MM.1S (cell line): ENCODE results near the gene GUCA2A.

Experiments
- EZH2 ChIP-seq: fragments of 300-600 bp; sonication (generic); optimal IDR thresholded peaks from 2 replicates; pipeline ENCODE3; 2017; ENCODE audit warnings: low read depth, mild to moderate bottlenecking, antibody characterized with exemption, low read length, mixed read lengths
- EZH2phosphoT487 ChIP-seq: fragments of 300-600 bp; sonication (generic); IDR thresholded peaks from 2 replicates; pipeline ENCODE4 v1.6.1; 2018; ENCODE audit warnings: antibody characterized with exemption, low read length
- TF ChIP-seq, protein P1 (sequence below): fragments of 300-600 bp; sonication (generic); IDR thresholded peaks from 2 replicates; pipeline ENCODE4 v1.5.1; 2016; ENCODE audit warnings: antibody characterized with exemption, low read length, mixed read lengths

DNA sequence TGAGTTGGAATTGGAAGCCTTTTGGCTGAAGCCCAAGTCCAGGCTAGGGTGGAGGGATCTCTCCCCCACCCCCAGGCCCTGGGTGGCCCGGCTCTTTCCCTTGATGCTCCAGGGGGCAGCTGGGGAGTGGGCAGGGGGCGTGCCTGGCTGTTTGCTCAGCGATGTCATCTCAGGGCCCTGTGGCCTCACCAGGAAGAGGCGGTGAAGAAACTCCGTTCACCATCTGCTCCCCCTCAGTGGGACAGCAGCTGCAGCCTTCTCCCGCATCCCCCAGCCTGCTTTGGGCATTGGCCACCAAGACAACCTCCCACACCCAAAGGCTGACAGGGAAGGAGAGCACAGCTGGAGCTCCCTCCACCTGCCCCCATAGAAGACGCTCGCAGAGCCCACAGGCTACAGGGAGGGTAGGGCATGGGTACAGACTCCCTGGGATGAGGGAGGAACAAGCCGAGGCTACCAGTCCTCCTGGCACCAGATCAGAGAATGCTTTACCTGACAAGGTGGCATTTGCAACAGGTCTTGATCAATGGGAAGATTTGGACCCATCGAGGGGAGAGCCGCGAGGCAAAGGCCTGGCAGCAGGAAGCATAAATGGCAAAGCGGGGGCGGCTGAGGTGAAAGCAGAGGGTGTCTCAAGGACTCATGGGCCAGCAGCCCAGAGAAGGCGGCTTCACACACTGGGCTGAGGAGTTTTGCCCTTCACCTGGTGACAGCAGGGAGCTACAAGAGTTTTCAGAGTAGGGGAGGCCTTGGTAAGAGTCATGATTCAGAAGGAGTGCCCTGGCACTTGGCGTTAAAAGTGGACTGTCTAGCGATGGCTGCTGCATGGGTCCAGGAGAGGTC lies 6.5 kb upstream of the GUCA2A start:
- TF ChIP-seq, protein P1, sequence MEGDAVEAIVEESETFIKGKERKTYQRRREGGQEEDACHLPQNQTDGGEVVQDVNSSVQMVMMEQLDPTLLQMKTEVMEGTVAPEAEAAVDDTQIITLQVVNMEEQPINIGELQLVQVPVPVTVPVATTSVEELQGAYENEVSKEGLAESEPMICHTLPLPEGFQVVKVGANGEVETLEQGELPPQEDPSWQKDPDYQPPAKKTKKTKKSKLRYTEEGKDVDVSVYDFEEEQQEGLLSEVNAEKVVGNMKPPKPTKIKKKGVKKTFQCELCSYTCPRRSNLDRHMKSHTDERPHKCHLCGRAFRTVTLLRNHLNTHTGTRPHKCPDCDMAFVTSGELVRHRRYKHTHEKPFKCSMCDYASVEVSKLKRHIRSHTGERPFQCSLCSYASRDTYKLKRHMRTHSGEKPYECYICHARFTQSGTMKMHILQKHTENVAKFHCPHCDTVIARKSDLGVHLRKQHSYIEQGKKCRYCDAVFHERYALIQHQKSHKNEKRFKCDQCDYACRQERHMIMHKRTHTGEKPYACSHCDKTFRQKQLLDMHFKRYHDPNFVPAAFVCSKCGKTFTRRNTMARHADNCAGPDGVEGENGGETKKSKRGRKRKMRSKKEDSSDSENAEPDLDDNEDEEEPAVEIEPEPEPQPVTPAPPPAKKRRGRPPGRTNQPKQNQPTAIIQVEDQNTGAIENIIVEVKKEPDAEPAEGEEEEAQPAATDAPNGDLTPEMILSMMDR, result no peak
- TF ChIP-seq EZH2 (no peak), EZH2phosphoT487 (no peak)
